CD4-positive, alpha-beta T cell treated with Interleukin-17A for 4 hours (primary cell): Measurements from ENCODE around the gene ATP2A1.
"Not testable (repeated sequence)": the region's sequence is repeated elsewhere in the genome, so short reads cannot be mapped to it uniquely, and the experiment has no call there.

ENCODE experiments used
- DNase-seq: peaks from one replicate; pipeline ENCODE4 v3.0.0-alpha.2; 2020; ENCODE audit warnings: mixed read lengths

Gene ATP2A1

DNA sequence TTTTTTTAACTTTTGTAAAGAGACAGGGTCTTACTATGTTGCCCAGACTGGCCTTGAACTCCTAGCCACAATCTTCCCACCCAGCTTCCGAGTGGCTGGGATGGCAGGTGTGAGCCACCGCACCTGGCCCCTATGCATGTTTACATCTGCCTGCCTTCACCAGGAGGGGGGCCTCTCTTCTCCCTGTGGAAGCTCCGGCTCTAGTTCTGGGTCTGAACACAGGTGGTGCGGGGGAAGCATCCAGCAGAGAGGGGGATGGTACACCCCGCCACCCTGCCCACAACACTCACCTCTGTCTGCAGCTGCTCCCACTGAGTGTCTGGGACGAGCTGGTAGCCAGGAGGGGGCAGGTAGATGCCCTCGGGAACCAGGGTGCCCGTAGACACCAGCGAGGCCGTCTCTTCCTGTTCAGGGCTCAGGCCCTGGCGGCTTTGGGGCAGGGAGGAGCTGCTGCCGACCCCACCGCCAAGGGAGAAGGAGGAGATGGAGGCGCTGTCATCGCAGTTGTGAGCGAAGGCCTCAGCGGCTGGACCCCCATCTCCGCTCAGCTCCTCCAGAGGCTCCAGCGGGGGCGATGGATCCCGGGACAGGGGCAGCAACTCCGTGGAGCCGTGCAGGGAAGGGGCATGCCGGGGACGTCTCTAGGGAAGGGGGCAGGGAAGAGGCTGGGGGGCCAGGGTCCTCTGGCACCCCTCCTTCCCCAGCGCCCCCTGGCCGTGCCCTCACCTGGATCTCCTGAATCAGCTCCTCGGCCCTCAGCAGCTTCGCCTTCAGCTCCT lies 35.8 kb downstream of the ATP2A1 start:
- no peak for DNase-seq

DNA sequence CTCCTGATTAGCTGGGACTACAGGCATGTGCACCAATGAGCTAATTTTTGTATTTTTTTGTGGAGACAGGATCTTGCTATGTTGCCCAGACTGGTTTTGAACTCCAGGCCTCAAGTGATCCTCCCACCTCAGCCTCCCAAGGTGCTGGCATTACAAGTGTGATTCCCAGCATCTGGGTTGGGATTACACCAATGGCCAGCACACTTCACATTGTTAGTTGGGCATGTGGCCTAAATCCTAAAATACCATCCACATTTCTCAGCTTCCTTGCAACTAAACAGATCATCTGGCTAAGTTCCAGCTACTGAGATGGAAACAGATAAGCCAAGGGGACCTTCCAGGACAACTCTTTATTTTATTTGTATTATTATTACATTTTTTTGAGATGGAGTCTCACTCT lies 36.9 kb downstream of the ATP2A1 start:
- DNase-seq: no peak

DNA sequence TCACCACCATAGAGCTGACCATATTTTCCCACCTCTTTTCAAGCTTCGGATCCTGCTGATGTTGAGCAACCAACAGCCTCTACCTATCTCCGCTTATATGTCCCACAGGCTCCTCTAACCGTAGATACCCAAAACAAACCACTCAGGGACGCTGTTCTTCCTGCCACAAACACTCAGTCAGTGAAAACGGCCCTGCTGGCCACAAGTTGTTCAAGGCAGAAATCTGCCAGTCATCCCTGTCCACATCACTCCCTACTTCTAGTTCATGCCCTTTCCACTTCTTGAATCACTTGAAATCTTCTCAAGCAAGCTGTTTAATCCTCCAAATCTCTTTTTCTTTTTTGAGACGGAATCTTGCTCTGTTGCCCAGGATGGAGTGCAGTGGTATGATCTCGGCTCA lies 38.8 kb downstream of the ATP2A1 start:
- no peak for DNase-seq

DNA sequence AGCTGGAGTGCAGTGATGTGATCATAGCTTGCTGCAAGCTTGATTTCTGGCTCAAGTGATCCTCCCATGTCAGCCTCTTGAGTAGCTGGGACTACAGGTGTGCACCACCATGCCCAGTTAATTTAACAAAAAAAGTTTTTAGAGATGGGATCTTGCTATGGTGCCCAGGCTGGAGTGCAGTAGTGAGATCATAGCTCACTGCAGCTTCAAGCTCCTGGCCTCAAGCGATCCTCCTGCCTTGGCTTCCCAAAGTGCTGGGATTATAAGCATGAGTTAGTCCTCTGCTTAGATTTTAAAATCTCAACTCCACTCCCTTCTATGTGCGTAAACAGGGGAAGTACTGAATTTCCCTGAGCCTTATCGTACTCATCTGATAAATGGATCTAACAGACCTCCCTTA lies 40.4 kb downstream of the ATP2A1 start:
- no peak for DNase-seq

DNA sequence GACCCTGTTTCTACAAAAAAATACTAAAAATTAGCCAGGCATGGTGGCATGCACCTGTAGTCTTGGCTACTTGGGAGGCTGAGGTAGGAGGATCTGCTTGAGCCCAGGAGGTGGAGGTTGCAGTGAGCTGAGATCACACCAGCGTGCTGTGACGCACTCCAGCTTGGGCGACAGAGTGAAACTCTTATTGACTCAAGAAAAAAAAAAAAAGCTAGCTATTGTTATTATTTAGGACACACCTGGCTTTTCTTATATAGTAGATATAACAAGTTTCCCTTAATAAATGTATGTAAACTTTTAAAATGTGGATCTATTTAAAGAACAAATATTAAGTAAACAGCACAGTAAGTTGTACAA lies 44.9 kb downstream of the ATP2A1 start:
- no peak for DNase-seq

DNA sequence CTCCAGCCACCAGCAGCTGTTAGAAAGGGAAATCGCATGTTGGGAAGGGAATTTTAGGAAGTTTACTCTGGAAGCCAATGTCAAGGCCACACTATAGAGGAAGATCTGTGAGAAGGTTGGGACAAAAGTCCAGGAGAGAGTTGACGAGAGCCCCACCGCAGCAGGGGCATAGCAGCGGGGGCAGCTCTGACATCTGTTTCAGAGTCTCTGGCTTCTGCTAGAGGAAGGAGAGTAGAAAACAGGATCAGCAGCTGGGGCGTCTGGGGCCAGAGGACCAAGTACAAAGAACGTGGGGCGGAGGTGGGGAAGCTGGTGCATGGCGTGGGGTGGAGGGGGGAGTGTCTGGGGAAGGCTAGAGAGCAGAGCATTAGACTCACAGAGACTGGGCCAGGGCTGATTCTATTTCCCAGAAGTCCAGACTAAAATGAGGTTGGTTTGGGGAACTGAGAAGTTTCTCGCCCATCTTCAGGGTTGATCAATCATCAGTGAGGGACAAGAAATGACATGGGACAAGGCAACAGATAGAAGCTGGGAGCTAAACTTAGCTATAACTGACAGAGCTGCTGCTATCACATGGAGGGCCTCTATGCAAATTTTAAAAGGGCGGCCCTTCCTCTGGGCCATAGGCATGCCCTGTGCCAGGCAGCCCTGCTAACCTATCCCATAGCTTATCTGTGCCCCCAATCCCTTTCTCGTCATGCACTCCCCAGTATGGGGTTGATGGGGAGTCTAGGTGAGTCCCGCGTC lies 45.5 kb downstream of the ATP2A1 start:
- no peak for DNase-seq

DNA sequence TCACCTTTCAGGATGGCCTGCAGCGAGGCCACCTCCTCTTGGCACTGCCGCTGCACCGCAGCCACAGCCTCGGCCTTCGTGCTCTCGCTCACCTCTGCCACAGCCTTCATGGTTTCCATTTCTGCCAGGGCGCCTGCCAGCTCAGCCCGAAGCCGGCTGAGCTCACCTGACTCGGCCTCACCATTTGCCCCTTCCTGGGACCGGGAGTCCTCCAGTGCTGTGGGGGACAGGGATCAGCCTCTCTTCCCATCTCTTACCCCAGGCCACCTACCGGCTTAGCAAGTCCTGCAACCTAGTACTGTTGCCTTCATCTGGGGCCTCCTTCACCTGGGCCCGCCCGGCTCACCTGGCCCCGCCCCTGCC lies 46.1 kb downstream of the ATP2A1 start:
- no peak for DNase-seq

DNA sequence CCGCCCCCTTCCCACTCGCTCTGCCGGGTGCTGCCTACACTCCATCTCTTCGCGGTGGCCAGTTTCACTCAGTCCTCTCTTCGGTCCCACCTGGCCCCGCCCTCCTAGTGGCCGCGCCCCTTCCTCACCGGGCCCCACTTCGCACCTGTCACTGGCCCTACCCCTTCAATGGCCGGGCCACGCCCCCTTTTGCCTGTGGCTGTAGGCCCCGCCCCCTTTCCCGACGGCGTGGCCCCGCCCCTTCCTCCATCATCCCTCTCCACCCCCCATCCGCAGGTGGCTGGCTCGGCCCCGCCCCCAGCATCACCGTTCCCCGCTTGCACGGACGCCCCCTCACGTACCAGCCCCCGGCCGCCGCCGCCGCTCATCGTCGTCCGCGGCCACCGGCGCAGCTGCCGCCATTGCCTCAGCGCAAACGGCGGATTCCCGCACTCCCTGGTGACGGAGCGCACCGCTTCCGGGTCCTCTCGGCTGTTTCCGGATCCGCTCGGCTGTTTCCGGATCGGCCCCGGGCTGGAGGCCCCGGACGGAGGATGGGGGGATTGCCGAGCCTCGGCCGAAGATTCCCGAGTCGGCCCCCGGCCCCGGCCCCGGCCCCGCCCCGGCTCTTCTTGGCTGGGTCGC lies 46.6 kb downstream of the ATP2A1 start, which contains the start of gene RABEP2:
TSS of gene RABEP2 (minus strand) at position 477 of the 624 bp plus-strand sequence. CDS start at position 402, 75 bp downstream.
- DNase-seq: peak; percentile 95

DNA sequence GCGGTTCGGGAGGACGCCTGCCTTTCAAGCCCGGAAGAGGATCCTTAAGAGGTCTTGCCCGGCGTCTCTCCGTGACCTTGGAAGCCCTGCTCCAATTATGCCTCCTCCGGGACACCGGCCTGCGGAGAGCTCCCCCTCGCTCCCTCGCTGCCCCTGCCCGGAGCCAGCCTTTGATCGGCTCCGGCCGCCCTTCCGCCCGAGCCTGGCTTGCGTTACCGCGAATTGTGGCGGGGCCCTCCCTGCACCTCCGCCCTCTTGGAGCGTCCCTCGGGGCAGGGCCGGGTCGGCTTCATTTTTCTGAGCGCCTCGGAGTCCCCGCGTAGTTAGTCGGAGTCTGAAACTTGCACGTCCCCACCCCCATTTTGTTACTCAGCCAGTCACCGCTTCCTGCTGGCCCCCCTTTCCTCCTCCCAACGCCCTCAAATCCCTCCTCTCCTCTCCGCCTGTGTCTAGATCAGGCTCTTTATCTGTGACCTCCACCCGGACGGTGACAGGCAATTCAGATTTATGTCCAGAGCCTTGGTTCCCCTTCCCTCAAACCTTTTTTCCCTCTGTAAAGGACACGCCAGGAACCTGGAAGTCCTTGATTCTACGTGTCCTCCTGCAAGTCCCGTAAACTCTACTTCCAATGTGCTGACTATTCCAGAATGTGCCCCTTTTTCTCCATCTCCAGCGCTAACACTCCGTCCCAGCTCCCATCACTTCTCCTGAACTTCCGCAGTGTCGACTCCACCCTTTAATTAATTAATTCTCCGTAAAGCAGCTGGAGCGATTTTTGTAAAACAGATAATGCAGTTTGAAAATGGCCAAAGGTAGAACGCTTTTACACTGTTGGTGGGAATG lies 47.3 kb downstream of the ATP2A1 start:
- DNase-seq: peak; percentile 85

DNA sequence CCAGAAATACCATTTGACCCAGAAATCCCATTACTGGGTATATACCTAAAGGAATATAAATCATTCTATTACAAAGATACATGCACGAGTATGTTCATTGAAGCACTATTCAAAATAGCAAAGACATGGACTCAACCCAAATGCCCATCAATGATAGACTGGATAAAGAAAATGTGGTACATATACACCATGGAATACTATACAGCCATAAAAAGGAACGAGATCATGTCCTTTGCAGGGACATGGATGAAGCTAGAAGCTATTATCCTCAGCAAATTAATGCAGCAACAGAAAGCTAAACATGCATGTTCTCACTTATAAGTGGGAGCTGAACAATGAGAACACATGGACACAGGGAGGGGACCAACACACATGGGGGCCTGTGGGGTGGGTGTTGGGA lies 48.0 kb downstream of the ATP2A1 start:
- not testable (repeated sequence) for DNase-seq

DNA sequence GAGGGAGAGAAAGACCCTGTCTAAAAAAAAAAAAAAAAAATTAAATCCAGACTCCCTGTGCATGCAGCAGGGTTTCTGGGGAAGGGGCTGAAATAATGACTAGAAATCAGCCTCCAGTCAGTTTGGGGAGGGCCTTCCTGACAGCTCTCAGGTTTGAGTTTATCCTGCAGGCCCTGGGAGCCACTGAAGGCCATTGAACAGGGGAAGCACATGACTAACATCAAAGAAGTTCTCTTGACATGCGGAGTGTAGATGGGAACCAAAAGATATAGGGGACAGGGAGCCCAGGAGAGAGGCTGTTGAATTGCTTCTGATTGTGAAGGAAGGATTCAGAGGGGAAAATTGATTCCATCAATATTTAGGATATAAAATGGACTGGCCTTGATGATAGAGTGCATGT lies 49.5 kb downstream of the ATP2A1 start:
- DNase-seq: no peak

DNA sequence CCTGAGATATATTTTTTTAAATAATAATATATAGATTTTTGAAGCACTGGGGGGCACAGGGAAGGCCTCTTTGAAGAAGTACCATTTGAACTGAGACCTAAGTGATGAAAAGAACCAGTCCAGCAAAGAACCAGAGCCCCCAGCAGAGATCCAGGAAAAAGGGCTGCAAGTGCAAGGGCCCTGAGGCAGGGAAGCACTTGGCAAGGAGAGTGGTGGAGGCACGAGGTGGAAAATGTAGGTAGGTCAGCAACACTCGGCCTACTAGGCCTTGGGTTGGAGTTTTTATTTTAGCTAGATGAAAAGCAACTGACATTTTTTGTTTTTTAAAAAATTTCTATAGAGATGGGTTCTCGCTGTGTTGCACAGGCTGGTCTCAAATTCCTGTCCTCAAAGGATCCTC lies 51.9 kb downstream of the ATP2A1 start:
- no peak for DNase-seq

DNA sequence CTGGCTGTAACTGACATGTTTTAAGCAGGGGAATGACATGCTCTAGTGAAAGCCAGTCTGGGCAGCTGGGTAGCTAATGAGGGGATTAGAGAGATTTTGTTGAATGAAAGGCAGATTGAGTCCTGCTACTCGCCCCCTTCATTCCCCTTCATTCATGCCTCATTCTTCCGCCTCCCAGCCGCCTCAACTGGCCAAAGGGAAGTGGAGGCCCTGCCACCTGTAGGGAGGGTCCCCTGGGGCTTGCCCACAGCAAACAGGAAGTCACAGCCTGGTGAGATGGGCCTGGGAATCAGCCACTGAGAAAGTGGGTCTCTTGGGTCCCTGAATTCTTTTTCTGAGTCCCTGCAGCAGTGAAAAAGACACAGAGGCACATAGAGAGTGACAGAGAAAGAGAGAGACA lies 52.4 kb downstream of the ATP2A1 start:
- DNase-seq: no peak

DNA sequence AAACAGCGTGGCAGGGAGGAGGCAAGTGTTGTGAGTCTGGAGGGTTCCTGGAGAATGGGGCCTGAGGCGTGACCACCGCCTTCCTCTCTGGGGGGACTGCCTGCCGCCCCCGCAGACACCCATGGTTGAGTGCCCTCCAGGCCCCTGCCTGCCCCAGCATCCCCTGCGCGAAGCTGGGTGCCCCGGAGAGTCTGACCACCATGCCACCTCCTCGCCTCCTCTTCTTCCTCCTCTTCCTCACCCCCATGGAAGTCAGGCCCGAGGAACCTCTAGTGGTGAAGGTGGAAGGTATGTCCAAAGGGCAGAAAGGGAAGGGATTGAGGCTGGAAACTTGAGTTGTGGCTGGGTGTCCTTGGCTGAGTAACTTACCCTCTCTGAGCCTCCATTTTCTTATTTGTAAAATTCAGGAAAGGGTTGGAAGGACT lies 53.5 kb downstream of the ATP2A1 start, which contains the start of gene CD19:
TSS of gene CD19 (plus strand) at position 171 of the 425 bp plus-strand sequence. CDS start at position 201, 30 bp downstream.
- DNase-seq: no peak

DNA sequence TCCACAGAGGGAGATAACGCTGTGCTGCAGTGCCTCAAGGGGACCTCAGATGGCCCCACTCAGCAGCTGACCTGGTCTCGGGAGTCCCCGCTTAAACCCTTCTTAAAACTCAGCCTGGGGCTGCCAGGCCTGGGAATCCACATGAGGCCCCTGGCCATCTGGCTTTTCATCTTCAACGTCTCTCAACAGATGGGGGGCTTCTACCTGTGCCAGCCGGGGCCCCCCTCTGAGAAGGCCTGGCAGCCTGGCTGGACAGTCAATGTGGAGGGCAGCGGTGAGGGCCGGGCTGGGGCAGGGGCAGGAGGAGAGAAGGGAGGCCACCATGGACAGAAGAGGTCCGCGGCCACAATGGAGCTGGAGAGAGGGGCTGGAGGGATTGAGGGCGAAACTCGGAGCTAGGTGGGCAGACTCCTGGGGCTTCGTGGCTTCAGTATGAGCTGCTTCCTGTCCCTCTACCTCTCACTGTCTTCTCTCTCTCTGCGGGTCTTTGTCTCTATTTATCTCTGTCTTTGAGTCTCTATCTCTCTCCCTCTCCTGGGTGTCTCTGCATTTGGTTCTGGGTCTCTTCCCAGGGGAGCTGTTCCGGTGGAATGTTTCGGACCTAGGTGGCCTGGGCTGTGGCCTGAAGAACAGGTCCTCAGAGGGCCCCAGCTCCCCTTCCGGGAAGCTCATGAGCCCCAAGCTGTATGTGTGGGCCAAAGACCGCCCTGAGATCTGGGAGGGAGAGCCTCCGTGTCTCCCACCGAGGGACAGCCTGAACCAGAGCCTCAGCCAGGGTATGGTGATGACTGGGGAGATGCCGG lies 54.3 kb downstream of the ATP2A1 start:
- no peak for DNase-seq

DNA sequence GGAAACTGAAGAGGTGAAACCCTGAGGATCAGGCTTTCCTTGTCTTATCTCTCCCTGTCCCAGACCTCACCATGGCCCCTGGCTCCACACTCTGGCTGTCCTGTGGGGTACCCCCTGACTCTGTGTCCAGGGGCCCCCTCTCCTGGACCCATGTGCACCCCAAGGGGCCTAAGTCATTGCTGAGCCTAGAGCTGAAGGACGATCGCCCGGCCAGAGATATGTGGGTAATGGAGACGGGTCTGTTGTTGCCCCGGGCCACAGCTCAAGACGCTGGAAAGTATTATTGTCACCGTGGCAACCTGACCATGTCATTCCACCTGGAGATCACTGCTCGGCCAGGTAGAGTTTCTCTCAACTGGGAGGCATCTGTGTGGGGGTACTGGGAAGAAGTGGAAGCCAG lies 54.9 kb downstream of the ATP2A1 start:
- no peak for DNase-seq

DNA sequence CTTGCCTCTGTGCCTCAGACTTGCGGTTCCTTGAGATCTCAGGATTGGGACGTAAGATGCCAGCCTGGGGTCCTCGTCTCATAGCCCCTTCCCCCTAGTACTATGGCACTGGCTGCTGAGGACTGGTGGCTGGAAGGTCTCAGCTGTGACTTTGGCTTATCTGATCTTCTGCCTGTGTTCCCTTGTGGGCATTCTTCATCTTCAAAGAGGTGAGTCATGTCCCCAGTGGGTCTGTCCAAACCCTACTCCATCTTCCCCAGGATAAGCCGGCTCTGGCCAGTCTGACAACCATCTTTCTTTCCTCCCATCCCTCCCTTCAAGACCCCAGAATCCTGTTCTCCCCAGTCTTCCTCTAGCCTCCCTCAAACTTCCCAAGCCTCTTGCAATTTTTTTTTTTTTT lies 57.1 kb downstream of the ATP2A1 start:
- no peak for DNase-seq

DNA sequence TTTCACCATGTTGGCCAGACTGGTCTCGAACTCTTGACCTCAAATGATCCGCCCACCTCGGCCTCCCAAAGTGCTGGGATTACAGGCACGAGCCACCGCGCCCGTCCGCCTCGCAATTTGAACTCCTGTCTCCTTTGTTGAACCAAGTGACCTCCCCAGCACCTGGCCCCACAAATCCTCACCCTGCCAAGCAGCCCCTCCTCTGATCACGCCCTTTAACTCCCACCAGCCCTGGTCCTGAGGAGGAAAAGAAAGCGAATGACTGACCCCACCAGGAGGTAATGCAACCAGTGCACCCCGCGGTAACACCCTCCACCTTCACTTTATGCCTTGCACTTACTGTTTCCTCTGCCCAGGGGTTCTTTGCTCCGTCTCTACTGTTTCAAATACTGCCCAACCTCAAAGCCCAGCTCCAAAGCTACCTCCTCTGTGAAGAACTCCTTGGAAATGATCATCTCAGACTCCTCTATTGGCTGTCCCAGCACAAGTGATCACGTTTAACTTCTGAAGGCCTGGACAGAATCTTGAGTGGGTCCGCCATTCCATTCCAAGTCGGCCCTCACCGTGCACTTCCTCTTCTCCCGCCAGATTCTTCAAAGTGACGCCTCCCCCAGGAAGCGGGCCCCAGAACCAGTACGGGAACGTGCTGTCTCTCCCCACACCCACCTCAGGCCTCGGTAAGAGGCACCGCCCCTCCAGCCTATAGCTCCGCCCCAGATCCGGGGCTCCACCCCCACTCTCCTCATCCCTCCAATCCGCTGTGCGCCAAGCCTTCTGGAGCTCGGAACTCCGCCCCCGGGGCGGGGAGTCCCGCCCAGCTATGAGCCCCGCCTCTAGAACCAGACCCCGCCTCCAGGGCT lies 57.9 kb downstream of the ATP2A1 start:
- DNase-seq: peak; percentile 85

DNA sequence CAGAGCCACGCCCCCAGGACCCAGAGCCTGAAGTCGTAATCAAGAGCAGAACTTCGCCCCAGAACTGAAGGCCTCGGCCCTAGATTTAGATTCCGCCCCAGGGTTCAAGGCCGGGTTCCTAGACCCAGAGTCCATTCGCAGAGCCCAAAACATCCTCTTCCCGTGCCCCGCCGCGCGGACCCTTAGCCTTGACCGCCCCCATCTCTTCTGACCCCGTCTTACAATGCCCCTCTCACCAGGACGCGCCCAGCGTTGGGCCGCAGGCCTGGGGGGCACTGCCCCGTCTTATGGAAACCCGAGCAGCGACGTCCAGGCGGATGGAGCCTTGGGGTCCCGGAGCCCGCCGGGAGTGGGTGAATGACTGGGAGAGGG lies 58.5 kb downstream of the ATP2A1 start:
- no peak for DNase-seq

DNA sequence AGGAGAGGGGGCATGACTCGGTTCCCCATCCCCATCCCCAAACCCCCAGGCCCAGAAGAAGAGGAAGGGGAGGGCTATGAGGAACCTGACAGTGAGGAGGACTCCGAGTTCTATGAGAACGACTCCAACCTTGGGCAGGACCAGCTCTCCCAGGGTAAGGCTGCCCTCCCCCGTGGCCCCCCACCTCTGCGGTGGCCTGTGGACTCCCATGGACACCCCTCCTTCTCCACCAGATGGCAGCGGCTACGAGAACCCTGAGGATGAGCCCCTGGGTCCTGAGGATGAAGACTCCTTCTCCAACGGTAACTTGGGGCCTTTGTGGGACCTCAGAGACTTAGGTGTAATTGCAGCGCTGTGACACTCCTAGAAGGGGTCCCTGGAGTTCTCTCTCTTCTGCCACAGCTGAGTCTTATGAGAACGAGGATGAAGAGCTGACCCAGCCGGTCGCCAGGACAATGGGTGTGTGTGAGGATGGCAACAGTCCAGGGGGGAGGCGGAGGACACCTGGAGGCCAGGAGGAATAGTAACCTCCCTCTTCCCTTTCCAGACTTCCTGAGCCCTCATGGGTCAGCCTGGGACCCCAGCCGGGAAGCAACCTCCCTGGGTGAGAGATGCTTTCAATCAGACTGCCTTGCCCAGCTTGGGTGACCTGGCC lies 59.1 kb downstream of the ATP2A1 start:
- DNase-seq: no peak

DNA sequence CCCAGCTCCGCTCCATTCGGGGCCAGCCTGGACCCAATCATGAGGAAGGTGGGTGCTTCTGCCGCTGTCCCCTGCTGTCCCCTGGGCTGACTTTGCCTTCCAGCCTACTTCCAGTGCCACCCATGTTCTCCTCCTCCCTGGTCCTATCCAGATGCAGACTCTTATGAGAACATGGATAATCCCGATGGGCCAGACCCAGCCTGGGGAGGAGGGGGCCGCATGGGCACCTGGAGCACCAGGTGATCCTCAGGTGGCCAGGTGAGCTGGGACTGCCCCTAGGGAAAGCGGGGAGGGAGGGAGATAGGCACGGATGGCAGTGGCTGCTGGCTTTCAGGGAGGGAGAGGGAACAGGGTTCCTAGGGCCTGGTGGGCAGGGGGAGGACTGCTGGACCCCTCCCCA lies 60.4 kb downstream of the ATP2A1 start:
- DNase-seq: no peak
